Tongue (tissue), 2 donors: ENCODE measurements around the gene BABAM2. TPM values are rescaled to one million over a fixed set of nuclear protein-coding genes. Genes with fewer than 3 reads are reported as not detected.

ENCODE experiments used
- DNase-seq: peaks from one replicate; pipeline ENCODE4 v3.0.0-alpha.2; 2015
- total RNA-seq: library from RNA; depleted of rRNA; stranded (reverse); fragments of >200 nt; gene quantifications from one replicate; pipeline ENCODE4 v1.2.3, GENCODE V29; 2014

The BABAM2 gene
- total RNA-seq, 1 donor from 2014 or later, result 16.1 TPM

GRCh38 chr2:28286678-28287077 lies 396.1 kb downstream of the BABAM2 start:
- no peak for DNase-seq

DNA sequence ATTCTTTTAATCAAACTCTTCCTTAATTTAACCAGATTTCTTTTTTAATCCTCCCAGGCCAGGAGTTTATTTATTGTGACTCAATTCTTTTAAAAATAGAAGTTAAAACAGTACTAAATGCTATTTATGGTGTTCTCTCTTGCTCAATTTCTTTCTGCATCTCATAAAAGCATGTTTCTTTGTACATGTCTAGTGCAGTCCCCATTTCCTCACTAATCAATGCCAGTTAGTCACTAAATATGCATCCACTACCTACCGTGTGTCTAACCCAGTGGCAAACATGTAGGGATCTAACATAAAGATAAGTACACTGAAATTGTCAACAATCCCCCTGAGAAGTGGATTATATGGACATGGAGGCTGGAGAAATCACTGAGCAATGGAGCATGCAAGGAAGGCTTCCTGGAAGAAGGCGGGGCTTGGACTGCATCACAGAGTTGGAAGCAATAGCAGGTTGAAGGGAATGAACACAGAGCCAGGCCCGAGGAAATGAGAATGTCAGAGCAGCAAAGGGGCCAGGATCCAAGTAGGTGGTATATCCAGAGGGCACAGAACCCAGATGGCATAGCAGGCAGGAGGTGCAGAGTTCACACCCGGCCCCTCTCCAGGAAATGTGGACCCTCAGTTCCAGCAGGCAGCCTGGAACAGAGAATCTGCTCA lies 396.9 kb downstream of the BABAM2 start:
- DNase-seq, result no peak

DNA sequence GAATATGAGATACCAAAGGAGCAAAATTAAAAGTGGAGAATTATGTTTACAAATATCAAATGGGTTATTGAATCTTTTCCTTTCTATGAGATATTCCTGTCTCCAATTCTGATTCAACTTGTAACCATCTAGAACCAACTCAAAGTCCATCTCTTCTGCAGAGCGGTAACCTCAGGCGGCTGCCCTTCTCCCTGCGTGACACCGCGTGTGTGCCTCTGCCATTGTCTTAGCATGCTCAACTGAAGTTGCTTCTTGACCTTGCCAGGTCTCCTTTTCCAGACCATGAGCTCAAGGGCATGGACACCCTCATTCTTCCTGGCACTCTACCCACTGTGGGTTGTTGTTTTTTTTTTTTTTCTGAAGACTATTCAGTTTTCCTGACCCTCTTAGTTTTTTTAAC lies 398.1 kb downstream of the BABAM2 start:
- no peak for DNase-seq

DNA sequence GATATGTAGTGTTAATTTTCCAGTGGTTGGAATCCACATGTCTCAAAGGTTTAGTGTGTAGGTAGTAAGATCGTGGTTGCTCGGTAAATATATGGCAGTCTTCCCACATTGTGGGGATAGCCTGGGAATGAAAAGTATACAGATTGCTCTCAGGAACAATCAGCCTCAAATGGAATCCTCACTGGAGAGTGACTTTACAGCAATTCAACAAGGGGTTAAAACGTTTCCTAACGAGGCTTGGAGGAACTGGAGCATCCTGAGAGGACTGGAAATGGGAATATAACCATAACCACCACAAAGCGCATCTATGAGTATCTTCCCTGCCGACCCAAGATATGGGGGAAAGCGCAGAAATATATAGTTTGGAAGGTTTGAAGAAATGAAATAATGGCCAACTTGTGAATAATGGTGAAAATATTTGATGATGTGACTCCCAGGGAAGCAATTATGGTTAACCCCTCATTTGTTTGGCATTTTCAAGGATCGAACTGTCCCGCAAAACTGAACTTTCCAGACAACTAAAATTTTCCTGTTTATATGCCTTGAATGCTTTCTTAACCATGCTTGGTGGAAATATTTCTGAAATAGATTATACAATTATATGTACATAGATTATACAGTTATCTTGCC lies 401.4 kb downstream of the BABAM2 start:
- no peak for DNase-seq

DNA sequence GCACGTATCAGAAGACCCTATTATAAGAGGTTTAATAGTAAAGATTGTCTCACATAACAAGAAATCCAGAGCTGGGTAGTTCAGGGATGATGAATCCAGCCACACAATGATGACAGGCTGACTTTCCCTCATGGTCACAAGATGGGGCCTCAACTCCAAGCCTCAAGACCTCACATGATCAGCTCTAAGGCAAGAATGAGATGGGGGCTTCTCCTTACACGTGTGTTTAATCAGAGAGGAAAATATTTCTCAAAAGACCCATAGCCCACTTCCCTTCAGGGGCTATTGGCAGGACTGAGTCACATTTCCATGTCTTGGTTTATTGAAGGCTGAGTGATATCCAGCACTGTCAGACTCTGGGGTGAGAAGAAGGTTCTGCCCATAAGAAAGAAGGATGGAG lies 402.0 kb downstream of the BABAM2 start:
- no peak for DNase-seq

DNA sequence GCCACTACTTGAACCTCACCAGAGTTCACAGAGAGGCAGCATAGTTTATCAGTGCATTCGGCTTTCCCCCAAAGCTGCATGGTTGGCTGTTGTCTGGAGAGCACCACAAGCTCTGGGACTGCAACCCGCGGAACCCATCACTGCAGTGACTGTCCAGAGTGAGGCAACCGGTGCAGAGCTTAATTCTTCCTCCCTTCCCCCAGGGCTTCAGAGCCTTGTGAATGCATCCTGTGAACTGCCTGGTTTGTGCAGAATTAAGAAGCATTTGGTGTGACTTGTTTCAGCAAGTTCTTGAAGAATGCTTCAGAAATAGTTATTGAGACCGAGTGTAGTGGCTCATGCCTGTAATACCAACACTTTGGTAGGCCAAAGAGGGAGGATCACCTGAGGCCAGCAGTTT lies 402.9 kb downstream of the BABAM2 start:
- peak; percentile 35 for DNase-seq

DNA sequence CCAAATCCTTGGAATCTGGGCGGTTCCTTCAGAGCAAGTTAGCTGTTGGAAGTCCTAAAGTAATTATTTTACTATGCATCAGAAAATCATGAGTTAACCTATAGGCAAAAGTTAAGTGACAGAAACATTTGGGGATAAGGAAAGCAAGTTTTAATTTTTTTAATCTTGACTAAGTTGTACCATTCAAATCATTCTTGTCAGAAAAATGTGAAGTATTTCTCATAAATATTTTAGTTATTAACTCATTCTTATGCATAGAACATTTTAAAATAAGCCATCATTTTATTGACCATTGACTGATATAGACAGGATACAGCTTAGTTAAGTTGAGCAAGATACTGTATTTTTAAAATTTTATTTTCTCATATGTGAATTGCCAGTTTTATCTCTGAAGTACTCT lies 403.9 kb downstream of the BABAM2 start:
- no peak for DNase-seq

DNA sequence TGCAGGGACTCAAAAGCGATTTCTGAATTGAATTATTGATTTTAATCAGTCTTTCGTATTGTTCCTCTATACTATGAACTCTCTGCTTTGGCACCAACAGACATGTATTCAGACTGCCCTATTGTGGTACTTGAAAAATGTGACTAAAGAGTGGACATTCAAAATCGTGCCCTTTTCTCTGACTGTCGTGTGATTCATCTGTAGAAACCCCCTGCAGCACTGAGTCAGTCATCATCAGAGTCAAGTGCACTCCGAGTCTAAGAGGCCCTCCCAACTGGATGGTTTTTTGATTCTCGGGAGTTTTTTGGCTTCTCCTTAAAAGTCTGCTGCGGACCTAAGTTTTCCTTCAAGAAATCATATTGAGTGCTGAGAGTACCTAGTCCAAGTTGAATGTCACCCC lies 405.7 kb downstream of the BABAM2 start:
- no peak for DNase-seq

DNA sequence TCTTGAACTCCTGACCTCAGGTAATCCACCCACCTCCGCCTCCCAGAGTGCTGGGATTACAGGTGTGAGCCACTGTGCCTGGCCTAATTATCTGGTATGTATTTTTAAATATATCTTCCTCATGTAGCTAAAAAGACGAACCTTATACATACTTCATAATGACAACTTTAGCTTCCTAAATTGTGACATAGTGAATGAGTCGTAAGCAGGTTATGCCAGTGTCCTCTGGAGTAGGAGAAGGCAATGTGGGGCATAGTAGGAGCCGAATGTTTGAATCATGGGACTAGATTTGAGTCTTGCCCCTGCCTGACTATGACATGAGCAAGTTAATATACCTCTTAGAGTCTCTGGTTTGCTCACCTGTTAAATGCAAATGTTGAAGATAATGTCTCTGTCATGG lies 406.4 kb downstream of the BABAM2 start:
- no peak for DNase-seq

GRCh38 chr2:28297531-28297930 lies 407.0 kb downstream of the BABAM2 start:
- DNase-seq, result no peak

GRCh38 chr2:28298406-28298805 lies 407.9 kb downstream of the BABAM2 start:
- DNase-seq, result no peak

GRCh38 chr2:28300485-28301341 lies 410.2 kb downstream of the BABAM2 start:
- DNase-seq, result peak; percentile 71

DNA sequence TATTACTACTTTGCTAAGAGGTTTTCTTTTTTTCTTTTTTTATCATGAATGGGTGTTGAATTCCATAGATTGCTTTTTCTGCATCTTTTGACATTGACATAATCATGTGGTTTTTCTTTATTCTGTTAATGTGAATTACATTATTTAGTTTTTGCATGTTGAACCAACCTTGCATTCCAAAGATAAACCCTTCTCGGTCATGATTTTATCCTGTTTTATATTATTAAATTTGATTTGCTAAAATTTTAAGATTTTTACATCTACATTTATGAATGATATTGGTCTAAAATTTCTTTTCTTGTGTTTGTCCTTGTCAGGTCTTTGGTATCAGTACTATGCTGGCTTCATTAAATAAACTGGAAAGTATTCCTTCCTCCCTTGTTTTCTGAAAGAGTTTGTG lies 414.7 kb downstream of the BABAM2 start:
- no peak for DNase-seq

GRCh38 chr2:28310107-28310506 lies 419.6 kb downstream of the BABAM2 start:
- no peak for DNase-seq

DNA sequence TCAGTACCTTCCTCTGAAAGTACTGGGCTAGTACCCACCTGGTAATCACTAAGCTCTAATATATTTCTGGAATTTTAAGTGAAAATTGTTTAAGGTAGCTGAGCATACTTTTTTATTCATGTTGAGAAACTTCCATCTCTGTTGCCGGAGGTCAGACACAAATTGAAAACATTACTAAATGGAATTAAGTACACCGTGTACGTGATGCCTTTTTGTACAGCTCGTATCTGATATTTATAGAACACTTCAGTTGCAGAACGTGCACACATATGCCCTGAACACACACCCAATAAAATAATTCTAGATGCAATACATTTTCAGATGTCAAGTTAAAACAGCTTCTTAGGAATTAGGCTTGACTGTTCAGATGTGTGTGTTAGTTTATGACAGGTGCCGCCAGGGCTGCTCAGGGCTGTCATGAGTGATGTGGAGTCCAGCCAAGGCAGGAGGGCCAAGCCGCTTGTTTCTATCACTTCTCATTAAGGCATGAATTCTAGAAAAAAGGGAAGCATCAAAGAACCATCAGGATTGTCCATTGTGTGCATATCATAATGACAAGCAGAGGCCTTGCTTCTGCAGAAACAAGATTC lies 421.2 kb downstream of the BABAM2 start:
- DNase-seq, result peak; percentile 58

DNA sequence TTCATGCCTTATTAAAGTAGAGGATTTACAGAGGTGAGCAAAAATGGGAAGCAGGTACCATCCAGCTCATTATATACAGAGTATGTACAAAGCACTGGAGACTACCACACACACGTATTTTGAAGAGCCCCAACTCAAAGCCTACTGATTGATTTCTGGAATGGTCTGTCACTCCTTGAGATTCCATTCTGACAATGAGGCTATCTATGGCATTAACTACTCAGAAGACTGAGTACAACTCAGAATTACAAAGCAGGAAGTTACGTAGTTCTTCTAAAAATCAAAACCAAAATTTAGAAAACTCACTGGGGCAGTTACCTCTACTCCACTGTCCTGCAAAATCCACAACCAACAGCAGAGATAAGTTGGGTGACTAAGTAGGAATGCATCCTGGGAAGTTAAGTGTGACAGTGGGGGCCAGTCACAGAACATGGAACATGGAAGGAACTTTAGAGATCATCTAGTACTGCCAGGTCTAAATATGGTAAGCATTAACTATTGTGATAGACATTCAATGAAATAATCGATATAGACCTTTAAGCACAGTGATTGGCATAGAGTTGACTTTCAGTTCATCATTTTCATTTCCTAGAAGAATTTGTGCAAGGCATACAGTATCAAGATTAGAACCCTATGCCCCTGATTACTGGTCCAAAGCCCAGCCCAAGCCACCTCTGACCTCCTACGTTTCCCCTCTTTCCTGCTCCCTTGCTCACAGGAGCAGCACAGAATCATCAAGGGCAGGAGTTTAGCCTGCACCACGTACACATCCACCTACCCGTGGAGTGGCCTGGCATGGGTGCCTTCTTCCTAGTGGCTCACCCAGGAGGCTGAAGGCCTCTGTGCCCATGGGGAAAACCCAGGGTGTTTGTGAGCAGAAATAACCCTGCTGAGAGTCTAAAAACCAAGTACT lies 422.0 kb downstream of the BABAM2 start:
- no peak for DNase-seq

GRCh38 chr2:28313220-28313784 lies 422.8 kb downstream of the BABAM2 start:
- DNase-seq, result no peak

- no peak for DNase-seq
These were observed 424.4 kb downstream of the BABAM2 start for GRCh38 chr2:28314968-28315367.

GRCh38 chr2:28316546-28317335 lies 426.2 kb downstream of the BABAM2 start:
- no peak for DNase-seq

DNA sequence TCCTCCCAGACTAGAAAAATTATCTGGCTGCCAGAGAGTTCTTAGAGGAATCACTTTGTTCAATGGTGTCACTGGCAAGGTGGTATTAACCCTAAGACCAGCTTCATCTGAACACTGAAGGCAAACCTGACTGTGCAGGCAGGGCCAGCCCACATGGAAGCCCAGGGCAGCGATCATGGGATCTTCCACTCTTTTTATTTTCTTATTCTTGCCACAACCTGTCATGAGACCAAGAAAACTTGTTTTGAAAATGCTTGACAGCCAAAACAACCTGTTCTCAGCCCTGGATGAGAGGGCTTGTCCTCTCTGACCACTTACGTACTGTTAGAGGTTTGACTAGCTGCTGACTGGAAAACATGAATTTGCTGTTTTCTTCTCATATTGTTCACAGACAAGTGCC lies 426.9 kb downstream of the BABAM2 start:
- DNase-seq, result no peak

GRCh38 chr2:28318023-28318422 lies 427.5 kb downstream of the BABAM2 start:
- DNase-seq, result no peak
